A549 (cell line): ENCODE measurements around the gene REEP6.

ENCODE experiments used
- BHLHE40 ChIP-seq: IDR thresholded peaks from 2 replicates; pipeline ENCODE4 v1.6.1; 2012; ENCODE audit warnings: low read depth, low read length, inconsistent platforms
- CBX2 ChIP-seq: fragments of 200-600 bp; sonication (generic); IDR thresholded peaks from 2 replicates; pipeline ENCODE4 v1.6.1; 2016; ENCODE audit warnings: low read depth, mild to moderate bottlenecking, borderline replicate concordance
- CTCF ChIP-seq: fragments of >200 bp; sonication (Bioruptor Twin); formaldehyde crosslinking; IDR thresholded peaks from 3 replicates; pipeline ENCODE4 v1.5.1; 2016
- EP300 ChIP-seq, 2 experiments: fragments of >200 bp; sonication (Bioruptor Twin); formaldehyde crosslinking; IDR thresholded peaks; 2 replicates in 1 of 2; 3 replicates in 1 of 2; pipeline ENCODE4 v1.6.1; 2016 to 2017
- JUN ChIP-seq, 2 experiments: fragments of >200 bp; sonication (Bioruptor Twin); formaldehyde crosslinking; IDR thresholded peaks; 2 replicates in 1 of 2; 3 replicates in 1 of 2; pipeline ENCODE4 v1.6.1; 2016 to 2017
- MAX ChIP-seq: IDR thresholded peaks from 2 replicates; pipeline ENCODE4 v1.6.1; 2012
- POLR2A ChIP-seq: IDR thresholded peaks from 2 replicates; pipeline ENCODE4 v1.6.1; 2012; ENCODE audit warnings: mild to moderate bottlenecking, low read length
- RCOR1 ChIP-seq: fragments of 150-350 bp; IDR thresholded peaks from 2 replicates; pipeline ENCODE4 v1.6.1; 2014; ENCODE audit warnings: antibody characterized with exemption, low read length, low read depth
- REST ChIP-seq: fragments of 200-600 bp; sonication (generic); IDR thresholded peaks from 2 replicates; pipeline ENCODE4 v1.6.1; 2016; ENCODE audit warnings: antibody characterized with exemption, mild to moderate bottlenecking, moderate library complexity
- RNF2 ChIP-seq: fragments of 200-600 bp; sonication (generic); IDR thresholded peaks from 2 replicates; pipeline ENCODE4 v1.6.1; 2016; ENCODE audit warnings: low read depth, mild to moderate bottlenecking, antibody characterized with exemption, moderate library complexity, borderline replicate concordance

- TF ChIP-seq RCOR1 (no peak), EP300 (IDR thresholded peaks at IDR 0.05) (no peak), JUN (IDR thresholded peaks at IDR 0.05) (no peak), RNF2 (no peak), CTCF (no peak), CBX2 (no peak), MAX (no peak), BHLHE40 (no peak), REST (no peak), POLR2A (no peak)
Observed at GRCh38 chr19:1447504-1447903, 43.5 kb upstream of the REEP6 start.
